ENCODE results near the gene GALNT10. TPM values are rescaled to one million over a fixed set of nuclear protein-coding genes. Genes with fewer than 3 reads are reported as not detected.

The GALNT10 gene
- polyA plus RNA-seq, 2 of the 4 experiments (the other 2 are of a cell fraction): 110 to 156 TPM

DNA sequence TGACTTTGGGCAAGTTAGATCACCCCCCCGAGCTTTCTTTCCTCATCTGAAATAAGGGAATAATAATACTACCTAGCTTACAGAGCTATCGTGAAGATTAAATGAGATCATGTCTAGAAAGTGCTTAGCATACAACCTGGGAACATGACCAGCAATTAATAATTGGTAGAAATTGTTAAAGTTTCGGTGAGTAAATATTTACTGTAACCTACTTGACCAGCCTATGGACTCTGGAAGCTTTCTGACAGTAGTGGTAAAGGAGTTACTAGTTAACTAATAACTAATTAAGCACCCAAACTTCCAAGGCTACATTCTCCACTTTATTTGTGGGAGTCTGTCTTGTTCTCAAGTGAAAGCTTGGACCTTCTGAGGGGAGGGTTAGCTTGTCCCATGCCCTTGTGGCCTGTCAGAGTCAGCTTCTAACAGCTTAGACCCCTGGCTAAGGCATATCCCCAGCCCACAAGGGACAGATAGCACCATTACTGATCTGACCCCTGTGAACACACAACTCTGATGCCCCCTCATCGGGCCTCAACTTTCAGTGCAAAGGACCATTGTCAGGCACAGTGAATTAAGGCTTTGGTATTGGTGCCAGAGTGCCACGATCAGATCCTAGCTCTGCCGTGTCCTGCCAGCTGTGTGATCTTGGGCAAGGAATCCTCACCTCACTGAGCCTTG is 196.6 kb downstream of the GALNT10 start (continued):
- TF ChIP-seq, protein P1, sequence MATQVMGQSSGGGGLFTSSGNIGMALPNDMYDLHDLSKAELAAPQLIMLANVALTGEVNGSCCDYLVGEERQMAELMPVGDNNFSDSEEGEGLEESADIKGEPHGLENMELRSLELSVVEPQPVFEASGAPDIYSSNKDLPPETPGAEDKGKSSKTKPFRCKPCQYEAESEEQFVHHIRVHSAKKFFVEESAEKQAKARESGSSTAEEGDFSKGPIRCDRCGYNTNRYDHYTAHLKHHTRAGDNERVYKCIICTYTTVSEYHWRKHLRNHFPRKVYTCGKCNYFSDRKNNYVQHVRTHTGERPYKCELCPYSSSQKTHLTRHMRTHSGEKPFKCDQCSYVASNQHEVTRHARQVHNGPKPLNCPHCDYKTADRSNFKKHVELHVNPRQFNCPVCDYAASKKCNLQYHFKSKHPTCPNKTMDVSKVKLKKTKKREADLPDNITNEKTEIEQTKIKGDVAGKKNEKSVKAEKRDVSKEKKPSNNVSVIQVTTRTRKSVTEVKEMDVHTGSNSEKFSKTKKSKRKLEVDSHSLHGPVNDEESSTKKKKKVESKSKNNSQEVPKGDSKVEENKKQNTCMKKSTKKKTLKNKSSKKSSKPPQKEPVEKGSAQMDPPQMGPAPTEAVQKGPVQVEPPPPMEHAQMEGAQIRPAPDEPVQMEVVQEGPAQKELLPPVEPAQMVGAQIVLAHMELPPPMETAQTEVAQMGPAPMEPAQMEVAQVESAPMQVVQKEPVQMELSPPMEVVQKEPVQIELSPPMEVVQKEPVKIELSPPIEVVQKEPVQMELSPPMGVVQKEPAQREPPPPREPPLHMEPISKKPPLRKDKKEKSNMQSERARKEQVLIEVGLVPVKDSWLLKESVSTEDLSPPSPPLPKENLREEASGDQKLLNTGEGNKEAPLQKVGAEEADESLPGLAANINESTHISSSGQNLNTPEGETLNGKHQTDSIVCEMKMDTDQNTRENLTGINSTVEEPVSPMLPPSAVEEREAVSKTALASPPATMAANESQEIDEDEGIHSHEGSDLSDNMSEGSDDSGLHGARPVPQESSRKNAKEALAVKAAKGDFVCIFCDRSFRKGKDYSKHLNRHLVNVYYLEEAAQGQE (IDR thresholded peaks at IDR 0.05): no peak
- TF ChIP-seq HEYL (CRISPR knock-in tag; IDR thresholded peaks at IDR 0.05): no peak
- TF ChIP-seq, protein P2, sequence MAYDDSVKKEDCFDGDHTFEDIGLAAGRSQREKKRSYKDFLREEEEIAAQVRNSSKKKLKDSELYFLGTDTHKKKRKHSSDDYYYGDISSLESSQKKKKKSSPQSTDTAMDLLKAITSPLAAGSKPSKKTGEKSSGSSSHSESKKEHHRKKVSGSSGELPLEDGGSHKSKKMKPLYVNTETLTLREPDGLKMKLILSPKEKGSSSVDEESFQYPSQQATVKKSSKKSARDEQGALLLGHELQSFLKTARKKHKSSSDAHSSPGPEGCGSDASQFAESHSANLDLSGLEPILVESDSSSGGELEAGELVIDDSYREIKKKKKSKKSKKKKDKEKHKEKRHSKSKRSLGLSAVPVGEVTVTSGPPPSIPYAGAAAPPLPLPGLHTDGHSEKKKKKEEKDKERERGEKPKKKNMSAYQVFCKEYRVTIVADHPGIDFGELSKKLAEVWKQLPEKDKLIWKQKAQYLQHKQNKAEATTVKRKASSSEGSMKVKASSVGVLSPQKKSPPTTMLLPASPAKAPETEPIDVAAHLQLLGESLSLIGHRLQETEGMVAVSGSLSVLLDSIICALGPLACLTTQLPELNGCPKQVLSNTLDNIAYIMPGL (CRISPR knock-in tag; IDR thresholded peaks at IDR 0.05; ENCODE audit: borderline replicate concordance): no peak
- TF ChIP-seq, protein P3, sequence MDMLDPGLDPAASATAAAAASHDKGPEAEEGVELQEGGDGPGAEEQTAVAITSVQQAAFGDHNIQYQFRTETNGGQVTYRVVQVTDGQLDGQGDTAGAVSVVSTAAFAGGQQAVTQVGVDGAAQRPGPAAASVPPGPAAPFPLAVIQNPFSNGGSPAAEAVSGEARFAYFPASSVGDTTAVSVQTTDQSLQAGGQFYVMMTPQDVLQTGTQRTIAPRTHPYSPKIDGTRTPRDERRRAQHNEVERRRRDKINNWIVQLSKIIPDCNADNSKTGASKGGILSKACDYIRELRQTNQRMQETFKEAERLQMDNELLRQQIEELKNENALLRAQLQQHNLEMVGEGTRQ (IDR thresholded peaks at IDR 0.05): no peak
- TF ChIP-seq TP53 (CRISPR knock-in tag; IDR thresholded peaks at IDR 0.05): no peak

DNA sequence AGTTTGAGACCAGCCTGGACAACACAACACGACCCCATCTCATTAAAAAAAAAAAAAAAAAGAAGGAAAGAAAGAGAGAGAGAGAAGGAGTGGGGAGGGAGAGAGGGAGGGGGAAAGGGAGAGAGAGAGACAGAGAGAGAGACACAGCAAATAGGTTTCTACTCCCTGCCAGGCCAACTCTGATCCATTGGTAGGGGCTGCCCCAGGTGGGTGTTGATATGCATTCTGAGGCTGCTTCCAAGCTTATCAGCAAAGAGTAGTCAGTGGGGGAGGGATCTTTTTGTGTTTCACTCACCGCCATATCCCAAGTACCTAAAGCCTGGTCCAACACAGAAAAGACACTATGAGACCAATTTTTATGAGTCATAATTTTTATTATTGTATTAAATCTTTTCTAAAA is 198.3 kb downstream of the GALNT10 start:
- H3K27ac ChIP-seq: no peak overlapping the region
- POLR2A ChIA-PET: no interaction called here
- no peak overlapping the region for H3K4me3 ChIP-seq
- H3K4me2 ChIP-seq: no peak overlapping the region
- ATAC-seq (no peak), FAIRE-seq (no peak), DNase-seq (ENCODE audit: low read depth in 1 of 2, low spot score in 1 of 2) (no peak)
- CTCF ChIA-PET: interaction anchor here (0.8 kb wide), 1 partner anchor 16 kb away, joined by 5 read pairs; no protein-coding TSS in a partner anchor
- no peaks in the 10 kb centered on the region for H3K9me3 ChIP-seq
- peaks cover 32% of the 10 kb centered on the region for H3K4me1 ChIP-seq
- 81% methylated on average over 2 of the region's 2 CpGs for WGBS (ENCODE audit: missing lambda C conversion rate)
- TF ChIP-seq JUNB (IDR thresholded peaks at IDR 0.05) (no peak), CHD4 (IDR thresholded peaks at IDR 0.05; ENCODE audit: borderline replicate concordance) (no peak), MAZ (IDR thresholded peaks at IDR 0.05; ENCODE audit: borderline replicate concordance, low read depth, low read length) (no peak), RAD21 (conservative IDR thresholded peaks at IDR 0.05 in 1 of 2, IDR thresholded peaks at IDR 0.05 in 1 of 2) (no peak), BHLHE40 (IDR thresholded peaks at IDR 0.05; ENCODE audit: low read depth, low read length) (no peak), HDAC2 (IDR thresholded peaks at IDR 0.05) (no peak), TFCP2L1 (CRISPR knock-in tag; IDR thresholded peaks at IDR 0.05) (no peak), SREBF2 (IDR thresholded peaks at IDR 0.05) (no peak), GATA3 (IDR thresholded peaks at IDR 0.05; ENCODE audit: borderline replicate concordance) (no peak)
- TF ChIP-seq, protein P4, sequence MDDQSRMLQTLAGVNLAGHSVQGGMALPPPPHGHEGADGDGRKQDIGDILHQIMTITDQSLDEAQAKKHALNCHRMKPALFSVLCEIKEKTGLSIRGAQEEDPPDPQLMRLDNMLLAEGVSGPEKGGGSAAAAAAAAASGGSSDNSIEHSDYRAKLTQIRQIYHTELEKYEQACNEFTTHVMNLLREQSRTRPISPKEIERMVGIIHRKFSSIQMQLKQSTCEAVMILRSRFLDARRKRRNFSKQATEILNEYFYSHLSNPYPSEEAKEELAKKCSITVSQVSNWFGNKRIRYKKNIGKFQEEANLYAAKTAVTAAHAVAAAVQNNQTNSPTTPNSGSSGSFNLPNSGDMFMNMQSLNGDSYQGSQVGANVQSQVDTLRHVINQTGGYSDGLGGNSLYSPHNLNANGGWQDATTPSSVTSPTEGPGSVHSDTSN (IDR thresholded peaks at IDR 0.05): no peak
- TF ChIP-seq, protein P5, sequence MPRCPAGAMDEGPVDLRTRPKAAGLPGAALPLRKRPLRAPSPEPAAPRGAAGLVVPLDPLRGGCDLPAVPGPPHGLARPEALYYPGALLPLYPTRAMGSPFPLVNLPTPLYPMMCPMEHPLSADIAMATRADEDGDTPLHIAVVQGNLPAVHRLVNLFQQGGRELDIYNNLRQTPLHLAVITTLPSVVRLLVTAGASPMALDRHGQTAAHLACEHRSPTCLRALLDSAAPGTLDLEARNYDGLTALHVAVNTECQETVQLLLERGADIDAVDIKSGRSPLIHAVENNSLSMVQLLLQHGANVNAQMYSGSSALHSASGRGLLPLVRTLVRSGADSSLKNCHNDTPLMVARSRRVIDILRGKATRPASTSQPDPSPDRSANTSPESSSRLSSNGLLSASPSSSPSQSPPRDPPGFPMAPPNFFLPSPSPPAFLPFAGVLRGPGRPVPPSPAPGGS (IDR thresholded peaks at IDR 0.05): no peak
- TF ChIP-seq, protein P1 (IDR thresholded peaks at IDR 0.05): no peak
- TF ChIP-seq, protein P6, sequence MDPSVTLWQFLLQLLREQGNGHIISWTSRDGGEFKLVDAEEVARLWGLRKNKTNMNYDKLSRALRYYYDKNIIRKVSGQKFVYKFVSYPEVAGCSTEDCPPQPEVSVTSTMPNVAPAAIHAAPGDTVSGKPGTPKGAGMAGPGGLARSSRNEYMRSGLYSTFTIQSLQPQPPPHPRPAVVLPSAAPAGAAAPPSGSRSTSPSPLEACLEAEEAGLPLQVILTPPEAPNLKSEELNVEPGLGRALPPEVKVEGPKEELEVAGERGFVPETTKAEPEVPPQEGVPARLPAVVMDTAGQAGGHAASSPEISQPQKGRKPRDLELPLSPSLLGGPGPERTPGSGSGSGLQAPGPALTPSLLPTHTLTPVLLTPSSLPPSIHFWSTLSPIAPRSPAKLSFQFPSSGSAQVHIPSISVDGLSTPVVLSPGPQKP (IDR thresholded peaks at IDR 0.05; ENCODE audit: low read depth, low read length): no peak
- TF ChIP-seq, protein P7, sequence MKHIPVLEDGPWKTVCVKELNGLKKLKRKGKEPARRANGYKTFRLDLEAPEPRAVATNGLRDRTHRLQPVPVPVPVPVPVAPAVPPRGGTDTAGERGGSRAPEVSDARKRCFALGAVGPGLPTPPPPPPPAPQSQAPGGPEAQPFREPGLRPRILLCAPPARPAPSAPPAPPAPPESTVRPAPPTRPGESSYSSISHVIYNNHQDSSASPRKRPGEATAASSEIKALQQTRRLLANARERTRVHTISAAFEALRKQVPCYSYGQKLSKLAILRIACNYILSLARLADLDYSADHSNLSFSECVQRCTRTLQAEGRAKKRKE (CRISPR knock-in tag; IDR thresholded peaks at IDR 0.05; ENCODE audit: low read depth): no peak
- TF ChIP-seq, protein P3 (IDR thresholded peaks at IDR 0.05): no peak
- TF ChIP-seq, protein P8, sequence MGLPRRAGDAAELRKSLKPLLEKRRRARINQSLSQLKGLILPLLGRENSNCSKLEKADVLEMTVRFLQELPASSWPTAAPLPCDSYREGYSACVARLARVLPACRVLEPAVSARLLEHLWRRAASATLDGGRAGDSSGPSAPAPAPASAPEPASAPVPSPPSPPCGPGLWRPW (IDR thresholded peaks at IDR 0.05): no peak
